Breast epithelium (tissue), 3 donors: ENCODE measurements around the gene MRPS6.

ENCODE experiments used
- POLR2A ChIP-seq: fragments of 450-650 bp; IDR thresholded peaks from one replicate; pipeline ENCODE4 v1.6.1; 2016; ENCODE audit warnings: antibody characterized with exemption, mild to moderate bottlenecking, moderate library complexity
- POLR2AphosphoS5 ChIP-seq, 3 donors: sonication (generic); formaldehyde crosslinking; IDR thresholded peaks; one replicate each; pipeline ENCODE4 v1.6.1; 2017; ENCODE audit warnings: antibody characterized with exemption in 3 of 3
- TF ChIP-seq, protein P1 (sequence below), 3 donors: fragments of 450-650 bp; IDR thresholded peaks; one replicate each; pipeline ENCODE4 v1.5.1; 2016 to 2017; ENCODE audit warnings: antibody characterized with exemption in 3 of 3, mild to moderate bottlenecking in 3 of 3, moderate library complexity in 3 of 3

- TF ChIP-seq, protein P1, sequence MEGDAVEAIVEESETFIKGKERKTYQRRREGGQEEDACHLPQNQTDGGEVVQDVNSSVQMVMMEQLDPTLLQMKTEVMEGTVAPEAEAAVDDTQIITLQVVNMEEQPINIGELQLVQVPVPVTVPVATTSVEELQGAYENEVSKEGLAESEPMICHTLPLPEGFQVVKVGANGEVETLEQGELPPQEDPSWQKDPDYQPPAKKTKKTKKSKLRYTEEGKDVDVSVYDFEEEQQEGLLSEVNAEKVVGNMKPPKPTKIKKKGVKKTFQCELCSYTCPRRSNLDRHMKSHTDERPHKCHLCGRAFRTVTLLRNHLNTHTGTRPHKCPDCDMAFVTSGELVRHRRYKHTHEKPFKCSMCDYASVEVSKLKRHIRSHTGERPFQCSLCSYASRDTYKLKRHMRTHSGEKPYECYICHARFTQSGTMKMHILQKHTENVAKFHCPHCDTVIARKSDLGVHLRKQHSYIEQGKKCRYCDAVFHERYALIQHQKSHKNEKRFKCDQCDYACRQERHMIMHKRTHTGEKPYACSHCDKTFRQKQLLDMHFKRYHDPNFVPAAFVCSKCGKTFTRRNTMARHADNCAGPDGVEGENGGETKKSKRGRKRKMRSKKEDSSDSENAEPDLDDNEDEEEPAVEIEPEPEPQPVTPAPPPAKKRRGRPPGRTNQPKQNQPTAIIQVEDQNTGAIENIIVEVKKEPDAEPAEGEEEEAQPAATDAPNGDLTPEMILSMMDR (IDR thresholded peaks at IDR 0.05): no peak
- TF ChIP-seq POLR2AphosphoS5 (IDR thresholded peaks at IDR 0.05) (no peak), POLR2A (no peak)
Measured at GRCh38 chr21:34148826-34149558, 75.6 kb downstream of the MRPS6 start.
